ENCODE data around the gene ZNF79. TPM values are rescaled to one million over a fixed set of nuclear protein-coding genes. Genes with fewer than 3 reads are reported as not detected.

The ZNF79 gene
- total and polyA plus RNA-seq, 9 donors, result 3.9 to 12.3 (median 10.5) TPM

- WGBS, 3 donors, result 94 to 95% (median 95%) methylated on average over 14 of the region's 14 CpGs
Observed at GRCh38 chr9:127399736-127400269, 24.4 kb upstream of the ZNF79 start.

GRCh38 chr9:127402401-127403090 lies 21.6 kb upstream of the ZNF79 start:
- Histone ChIP-seq H3K36me3 (no peaks in the 10 kb centered on the region), H3K27ac (no peak overlapping the region), H3K9me3 (no peaks in the 10 kb centered on the region), H3K4me3 (no peak overlapping the region), H3K4me1 (ENCODE audit: insufficient read depth) (peaks cover 2% of the 10 kb centered on the region), H3K27me3 (no peaks in the 10 kb centered on the region)
- intact Hi-C loops (cut with DNase I), result no loop called here
- WGBS, 3 donors, result 78 to 82% (median 82%) methylated on average over 16 to 18 of the region's 18 CpGs
- no peak for DNase-seq
- TF ChIP-seq CTCF (IDR thresholded peaks at IDR 0.05), result no peak
- TF ChIP-seq POLR2A (IDR thresholded peaks at IDR 0.05), result no peak
- TF ChIP-seq EP300 (IDR thresholded peaks at IDR 0.05), result no peak

More at GRCh38 chr9:127399736-127400269, 24.4 kb upstream of the ZNF79 start:
- Histone ChIP-seq H3K9me3 (no peaks in the 10 kb centered on the region), H3K27me3 (no peaks in the 10 kb centered on the region), H3K4me3 (no peak overlapping the region), H3K27ac (no peak overlapping the region), H3K4me1 (ENCODE audit: insufficient read depth) (peaks cover 5% of the 10 kb centered on the region), H3K36me3 (no peaks in the 10 kb centered on the region)
- no peak for TF ChIP-seq CTCF (IDR thresholded peaks at IDR 0.05)
- no peak for TF ChIP-seq POLR2A (IDR thresholded peaks at IDR 0.05)
- TF ChIP-seq EP300 (IDR thresholded peaks at IDR 0.05), result no peak
- intact Hi-C loops (cut with DNase I), result loop anchor here in 1 of 4 donors (10.0 kb wide), 1 partner anchor 45 kb away; no protein-coding TSS in a partner anchor
- DNase-seq, result no peak

GRCh38 chr9:127403507-127404192 lies 20.5 kb upstream of the ZNF79 start:
- intact Hi-C loops (cut with DNase I), result no loop called here
- WGBS, 3 donors, result 81 to 86% (median 83%) methylated on average over 21 to 22 of the region's 22 CpGs
- no peak for DNase-seq
- Histone ChIP-seq H3K27ac (no peak overlapping the region), H3K9me3 (no peaks in the 10 kb centered on the region), H3K4me1 (ENCODE audit: insufficient read depth) (no peaks in the 10 kb centered on the region), H3K27me3 (no peaks in the 10 kb centered on the region), H3K36me3 (no peaks in the 10 kb centered on the region), H3K4me3 (no peak overlapping the region)
- no peak for TF ChIP-seq EP300 (IDR thresholded peaks at IDR 0.05)
- no peak for TF ChIP-seq POLR2A (IDR thresholded peaks at IDR 0.05)
- TF ChIP-seq CTCF (IDR thresholded peaks at IDR 0.05), result no peak

- Histone ChIP-seq H3K4me3 (no peak overlapping the region), H3K9me3 (no peaks in the 10 kb centered on the region), H3K4me1 (ENCODE audit: insufficient read depth) (no peaks in the 10 kb centered on the region), H3K27me3 (no peaks in the 10 kb centered on the region), H3K36me3 (no peaks in the 10 kb centered on the region), H3K27ac (no peak overlapping the region)
- intact Hi-C loops (cut with DNase I), result no loop called here
- 90 to 92% (median 92%) methylated on average over 23 of the region's 23 CpGs for WGBS, 3 donors
- TF ChIP-seq POLR2A (IDR thresholded peaks at IDR 0.05) (no peak), CTCF (IDR thresholded peaks at IDR 0.05) (no peak), EP300 (IDR thresholded peaks at IDR 0.05) (no peak)
- DNase-seq, result no peak
Observed at GRCh38 chr9:127404631-127405030, 19.6 kb upstream of the ZNF79 start.
